Ecto neural progenitor cell (in vitro differentiated cells): ENCODE data around the gene MAP2K5.

ENCODE experiments used
- DNase-seq: peaks from one replicate; pipeline ENCODE4 v3.0.0-alpha.2; 2018; ENCODE audit warnings: low spot score

MAP2K5 gene

GRCh38 chr15:67825881-67826716 is 283.6 kb downstream of the MAP2K5 start:
- no peak for DNase-seq

- no peak for DNase-seq
Measured at GRCh38 chr15:67826717-67827561, 284.4 kb downstream of the MAP2K5 start.

- no peak for DNase-seq
Measured at GRCh38 chr15:67827562-67828277, 285.2 kb downstream of the MAP2K5 start.

DNA sequence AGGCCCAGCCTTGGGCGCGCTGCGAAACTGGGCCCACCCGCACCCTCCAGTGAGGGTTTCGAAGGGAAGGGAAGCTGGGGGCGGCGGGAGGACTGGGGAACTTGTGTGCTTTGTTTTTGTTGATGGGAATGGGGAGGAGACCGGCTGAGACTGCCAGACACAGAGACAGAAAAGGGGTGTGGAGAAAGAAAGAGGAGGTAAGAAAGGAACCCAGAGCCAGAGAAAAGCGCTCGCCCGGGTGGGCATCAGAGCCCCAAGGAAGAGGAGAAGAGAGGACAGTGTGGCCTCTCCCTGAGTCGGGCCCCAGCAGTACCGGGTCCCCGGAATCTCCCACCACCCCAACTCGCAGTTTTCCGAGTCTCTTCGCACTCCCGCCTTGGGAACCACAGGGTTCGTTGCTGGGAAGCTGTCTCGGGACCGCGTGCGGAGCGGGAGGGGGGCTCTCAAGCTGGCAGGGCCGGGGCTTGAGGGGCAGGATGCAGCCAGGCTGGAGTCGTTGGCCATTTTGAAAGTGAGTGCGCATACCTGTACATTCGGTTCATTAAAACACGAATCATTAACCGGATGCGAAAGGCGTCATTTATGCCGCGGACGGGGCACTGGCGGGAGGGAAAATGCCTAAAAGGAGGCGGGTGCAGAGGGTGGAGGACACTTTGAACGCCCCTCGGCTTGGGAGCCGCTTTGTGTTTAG is 285.9 kb downstream of the MAP2K5 start:
- no peak for DNase-seq

DNA sequence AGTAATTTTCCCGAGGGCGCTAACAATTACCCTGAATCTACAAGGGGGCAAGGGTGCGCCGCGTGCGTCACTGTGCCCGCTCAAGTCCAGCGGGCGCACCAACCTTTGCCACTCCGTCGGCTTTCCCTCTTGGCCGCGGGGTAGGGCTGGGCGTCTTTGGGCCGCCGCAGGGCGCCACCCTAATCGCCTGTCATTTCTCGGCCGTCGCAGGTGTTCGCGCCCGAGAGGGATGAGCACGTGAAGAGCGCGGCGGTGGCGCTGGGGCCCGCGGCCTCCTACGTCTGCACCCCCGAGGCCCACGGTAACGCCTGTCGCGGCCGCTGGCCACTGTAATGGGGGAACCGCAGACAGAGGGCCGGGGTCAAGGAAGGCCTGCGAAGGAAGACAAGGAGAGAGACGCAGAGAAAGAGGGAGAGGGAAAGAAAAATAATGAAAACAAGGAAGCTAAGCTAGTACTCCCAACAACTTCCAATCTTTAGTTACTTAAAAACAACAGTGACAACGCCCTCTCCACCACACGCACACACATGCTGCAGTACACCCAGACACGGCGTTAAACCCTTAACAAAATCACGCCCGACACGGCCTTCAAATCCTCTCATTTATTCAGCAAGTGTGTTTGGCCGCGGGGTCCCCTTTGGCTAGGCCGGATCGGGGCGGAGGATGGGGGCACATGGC is 286.6 kb downstream of the MAP2K5 start:
- no peak for DNase-seq

DNA sequence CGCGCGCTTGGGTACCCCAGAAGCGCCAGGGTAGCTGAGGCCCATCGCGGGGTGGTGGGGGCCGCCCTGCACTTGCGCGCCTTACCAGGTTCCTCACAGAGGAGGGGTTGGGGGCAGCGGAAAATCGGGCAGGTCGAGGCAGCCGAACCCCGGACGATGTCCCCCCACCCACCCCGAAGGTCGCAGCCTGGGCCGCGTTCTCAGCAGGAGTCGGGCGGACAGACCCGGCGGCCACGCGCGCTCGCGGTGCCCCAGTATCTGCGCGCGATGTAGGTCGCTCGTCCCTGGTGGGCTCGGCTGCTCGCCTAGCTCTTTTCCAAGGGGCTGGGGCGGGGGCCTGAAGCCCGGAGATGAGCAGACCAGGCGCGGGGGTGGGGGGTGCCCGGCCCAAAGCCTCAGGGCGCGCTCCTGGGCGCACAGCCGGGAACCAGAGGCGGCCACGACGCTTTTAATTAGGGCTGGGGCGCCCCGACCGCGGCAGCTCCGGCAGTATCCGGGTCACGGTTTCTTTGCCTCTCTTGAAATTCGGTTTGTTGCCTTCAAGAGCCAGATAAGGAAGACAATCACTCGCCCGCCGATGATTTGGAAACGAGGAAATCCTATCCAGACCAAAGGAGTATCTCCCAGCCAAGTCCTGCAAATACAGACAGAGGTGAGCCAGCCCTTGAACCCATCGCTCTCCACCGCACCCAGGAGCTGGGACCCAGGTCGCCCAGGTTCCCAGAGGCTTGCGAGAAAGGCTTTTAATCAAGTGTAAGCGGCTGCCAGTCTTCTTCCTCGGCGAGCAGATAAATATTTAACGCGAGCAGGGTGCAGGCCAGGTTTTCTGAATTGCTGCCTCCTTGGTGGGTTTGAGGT is 287.4 kb downstream of the MAP2K5 start:
- no peak for DNase-seq

DNA sequence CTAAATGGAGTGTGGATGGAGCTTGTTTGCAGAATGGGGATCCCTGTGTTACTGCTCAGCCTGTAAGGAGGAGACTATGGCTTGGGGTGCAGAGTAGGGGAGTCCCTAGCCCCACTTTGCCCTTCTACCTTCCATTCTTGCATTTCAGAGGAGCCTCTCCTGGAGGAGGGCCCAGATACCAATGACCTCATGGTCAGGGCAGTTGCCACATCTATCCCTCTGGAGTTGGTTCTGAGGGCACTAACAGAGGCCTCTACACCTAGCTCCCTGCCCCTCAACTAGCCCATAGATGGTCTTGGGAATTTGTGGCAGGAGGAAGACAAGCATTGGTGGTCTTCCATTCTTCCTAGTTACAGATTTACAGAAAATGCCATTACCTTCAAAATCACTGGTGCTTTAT is 288.9 kb downstream of the MAP2K5 start:
- no peak for DNase-seq

DNA sequence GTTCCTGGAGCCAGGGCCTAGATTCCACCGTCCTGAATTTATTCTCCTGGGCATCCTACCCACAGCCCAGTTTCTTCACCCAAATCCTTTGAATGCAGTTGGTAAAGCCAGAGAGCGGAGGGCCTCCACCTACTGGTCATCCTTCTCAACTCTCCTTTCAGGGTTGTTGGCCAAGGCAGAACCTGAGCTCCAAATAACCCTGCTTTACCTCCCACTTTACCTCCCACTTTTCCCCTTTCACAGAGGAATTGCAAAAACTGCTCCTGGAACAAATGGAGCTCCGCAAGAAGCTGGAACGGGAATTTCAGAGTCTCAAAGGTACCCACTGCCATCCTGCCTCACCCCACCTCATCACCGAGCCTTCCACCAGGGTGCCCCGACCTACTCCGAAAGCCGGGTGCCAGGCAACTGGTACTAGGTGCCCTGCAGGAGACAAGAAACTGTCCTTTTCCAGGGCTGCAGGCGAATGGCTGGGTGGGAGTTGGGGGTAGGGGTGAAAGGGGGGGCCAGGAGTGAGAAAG is 289.6 kb downstream of the MAP2K5 start:
- no peak for DNase-seq

DNA sequence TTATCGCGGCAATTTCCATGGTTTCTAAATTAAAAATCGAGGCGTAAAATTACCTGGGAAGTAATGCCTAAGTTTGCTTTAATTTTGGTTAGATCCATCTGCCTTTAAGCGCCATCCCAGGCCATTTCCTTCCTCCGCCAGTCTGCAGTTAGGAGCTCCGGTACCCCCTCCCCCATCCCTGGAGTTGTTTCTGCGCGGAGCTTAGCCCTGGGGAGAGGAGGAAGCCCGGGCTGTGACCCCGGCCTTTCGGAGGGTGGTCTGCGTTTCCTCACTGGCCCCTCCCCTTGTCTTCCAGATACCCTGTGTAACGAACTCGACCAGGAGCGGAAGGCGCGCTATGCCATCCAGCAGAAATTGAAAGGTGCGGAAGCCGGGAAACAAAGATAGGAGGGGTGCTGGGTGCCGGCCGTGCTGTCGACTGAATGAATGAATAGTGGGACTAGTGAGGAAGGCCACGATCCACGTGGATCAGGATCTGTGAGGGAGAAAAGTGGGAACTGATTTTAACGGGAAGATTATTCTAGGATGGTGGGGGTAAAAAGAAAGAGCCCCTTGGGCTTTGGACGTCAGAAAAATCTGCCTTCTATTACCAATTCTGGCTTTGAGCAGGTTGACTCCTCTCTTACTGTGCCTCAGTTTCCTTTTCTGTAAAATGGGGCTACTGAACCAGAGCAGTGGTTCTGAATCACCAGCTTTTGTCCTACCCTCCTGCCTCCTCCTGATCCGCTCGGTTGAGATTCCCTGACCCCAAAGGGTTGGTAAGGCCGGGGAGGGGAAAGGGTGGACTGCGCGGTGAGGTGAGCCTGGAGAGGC is 290.6 kb downstream of the MAP2K5 start:
- DNase-seq = no peak

DNA sequence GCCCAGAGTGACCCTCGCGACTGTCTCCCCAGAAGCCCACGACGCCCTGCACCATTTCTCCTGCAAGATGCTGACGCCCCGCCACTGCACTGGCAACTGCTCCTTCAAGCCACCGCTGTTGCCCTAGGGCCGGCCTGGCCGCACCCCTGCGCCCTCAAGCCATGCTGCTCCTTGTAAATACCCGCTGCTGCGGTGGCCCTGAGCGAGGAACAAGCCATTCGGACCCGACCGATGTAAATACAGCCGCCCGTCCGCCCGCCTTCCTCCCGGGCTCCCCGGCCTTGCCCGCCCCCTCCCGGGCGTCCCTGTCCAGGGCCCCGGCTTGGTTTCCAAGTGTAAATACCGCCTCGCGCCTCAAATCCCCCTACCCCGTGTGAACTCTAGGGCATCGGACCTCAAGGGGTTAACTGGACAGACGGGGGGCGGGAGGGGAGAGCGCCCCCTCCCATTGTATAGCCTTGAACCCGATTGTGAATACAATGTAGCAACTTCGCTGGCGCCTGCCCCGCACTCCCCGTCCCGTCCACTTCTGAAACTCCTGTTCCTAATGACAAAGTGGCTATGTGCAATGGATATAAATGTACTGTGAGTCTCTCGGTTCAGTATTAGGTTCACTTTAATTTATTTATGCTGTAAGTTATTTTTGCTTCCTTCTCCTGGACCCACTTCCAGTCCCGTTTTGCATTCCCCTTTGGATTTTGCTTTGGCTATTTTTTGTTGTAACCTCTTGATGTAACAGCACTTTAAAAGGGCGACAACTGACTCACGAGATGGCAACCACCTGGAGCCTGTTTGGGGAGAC is 291.4 kb downstream of the MAP2K5 start:
- peak; percentile 84 for DNase-seq

DNA sequence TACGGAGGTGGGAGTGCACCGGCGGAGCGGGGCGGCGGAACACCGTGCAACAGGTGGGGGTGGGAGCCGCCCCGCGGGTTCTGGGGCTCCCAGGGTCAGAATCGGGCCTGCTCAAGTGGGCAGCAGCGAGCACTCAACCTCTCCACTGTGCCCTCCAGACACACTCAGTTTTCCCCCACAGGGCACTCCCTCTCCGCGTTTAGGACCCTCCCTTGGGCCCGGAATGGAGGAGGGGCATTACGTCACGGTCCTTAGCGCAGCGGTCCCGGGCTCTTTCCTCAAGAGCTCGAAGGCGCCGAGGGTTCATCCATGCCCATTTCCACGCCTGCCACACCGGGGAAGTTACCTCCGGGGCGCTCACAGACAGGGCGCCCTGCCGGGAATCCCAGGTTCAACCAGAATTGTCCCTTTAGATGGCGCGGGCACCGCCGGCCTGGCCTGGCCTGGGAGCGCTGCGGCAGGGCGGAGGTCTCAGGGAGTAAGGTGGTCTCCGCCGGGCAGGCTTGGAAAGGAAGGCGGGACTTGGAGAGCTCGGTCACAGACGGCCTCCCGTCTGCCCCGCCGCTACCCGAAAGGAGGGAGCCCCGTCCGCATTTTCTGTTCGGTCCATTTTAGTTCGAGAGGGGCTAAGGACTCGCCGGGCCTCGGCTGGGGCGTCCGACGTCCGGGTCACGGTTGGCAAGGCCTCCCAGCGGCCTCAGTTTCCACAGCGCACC is 292.2 kb downstream of the MAP2K5 start:
- DNase-seq = no peak

DNA sequence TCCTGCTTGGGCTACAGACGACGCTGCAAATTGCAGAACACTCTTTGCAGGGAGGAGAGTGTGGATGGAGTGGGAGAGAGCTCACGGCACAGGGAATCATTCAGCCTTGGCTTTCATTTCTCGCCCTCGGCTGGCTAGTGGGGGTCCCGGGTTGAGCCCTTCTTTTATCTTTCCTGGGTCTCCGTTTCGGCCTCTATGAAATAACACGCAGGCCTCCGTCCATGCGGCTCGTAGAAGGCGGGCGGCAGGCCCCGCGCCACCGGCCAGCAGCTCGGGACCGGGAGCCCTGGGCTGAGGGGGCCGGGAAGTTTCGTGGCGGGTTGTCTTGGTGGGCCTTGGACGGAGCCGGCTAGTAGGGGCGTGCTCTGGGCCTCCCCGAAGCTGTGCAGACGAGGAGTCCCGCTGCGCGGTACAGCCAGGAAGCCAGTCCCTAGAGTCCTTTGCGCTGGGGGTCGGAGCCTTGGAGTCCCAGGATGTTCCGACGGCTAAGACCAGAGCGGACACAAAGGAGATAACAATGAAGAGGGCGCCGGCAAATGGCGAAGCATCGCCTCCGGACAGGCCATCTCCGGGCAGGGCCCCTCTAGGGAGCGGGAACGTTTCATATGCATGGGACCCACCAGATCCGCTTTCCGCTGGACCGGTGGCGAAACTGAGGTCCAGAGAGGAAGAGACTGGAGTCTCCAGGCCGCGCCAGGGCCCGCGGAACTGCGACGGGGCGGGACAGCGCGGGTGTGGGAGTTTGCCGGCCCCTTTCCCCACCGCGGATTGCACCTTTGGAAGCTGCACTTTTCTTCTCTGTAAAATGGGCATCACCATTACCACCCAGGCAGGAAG is 293.0 kb downstream of the MAP2K5 start:
- no peak for DNase-seq

- no peak for DNase-seq
Measured at GRCh38 chr15:67836134-67836455, 293.6 kb downstream of the MAP2K5 start.

GRCh38 chr15:67836477-67836876 is 294.0 kb downstream of the MAP2K5 start:
- DNase-seq = no peak

DNA sequence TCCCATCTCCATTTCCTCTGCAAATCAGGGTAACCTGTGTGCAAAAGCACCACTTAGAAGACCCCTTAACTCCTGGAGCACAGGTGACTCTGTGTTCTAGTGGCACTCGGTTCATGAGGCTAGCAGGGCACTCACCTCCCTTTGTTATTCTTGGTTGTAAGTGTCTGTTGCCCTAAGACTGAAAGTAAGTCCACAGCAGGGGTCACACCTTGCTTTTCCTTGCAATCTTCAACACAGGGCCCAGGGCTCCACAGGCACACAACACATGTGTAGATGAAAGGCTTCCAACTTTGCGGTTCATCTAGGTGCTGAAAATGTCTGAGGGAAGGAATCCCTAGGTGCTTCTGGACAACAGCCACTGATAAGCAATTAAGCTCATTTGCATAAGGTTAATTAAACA is 294.5 kb downstream of the MAP2K5 start:
- DNase-seq = no peak

DNA sequence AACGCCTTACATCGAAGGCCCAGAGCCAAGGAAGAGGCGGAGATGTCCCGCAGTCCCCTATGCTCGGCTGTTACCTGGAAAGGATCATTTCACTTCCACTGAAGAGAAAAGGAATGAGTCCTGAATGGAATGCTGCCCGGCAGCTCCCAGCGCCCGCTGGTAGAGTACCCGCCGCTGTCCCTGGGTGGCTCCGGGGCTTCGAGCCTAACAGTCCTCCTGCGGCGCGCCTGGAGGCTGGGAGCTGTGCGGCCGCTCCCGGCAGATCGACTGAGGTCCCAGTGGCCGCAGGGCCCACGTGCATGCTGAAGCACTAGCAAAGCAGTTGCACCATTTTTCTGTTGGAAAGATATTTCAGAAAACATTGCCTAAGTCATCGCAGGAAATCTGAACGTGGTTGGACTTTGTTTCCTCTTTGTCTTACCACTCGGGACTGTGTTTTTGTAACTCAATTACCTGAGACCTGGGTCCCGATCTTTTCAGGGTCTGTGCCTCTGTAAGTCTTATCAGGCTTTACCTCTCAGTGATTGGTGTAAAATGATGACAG is 296.4 kb downstream of the MAP2K5 start:
- no peak for DNase-seq

DNA sequence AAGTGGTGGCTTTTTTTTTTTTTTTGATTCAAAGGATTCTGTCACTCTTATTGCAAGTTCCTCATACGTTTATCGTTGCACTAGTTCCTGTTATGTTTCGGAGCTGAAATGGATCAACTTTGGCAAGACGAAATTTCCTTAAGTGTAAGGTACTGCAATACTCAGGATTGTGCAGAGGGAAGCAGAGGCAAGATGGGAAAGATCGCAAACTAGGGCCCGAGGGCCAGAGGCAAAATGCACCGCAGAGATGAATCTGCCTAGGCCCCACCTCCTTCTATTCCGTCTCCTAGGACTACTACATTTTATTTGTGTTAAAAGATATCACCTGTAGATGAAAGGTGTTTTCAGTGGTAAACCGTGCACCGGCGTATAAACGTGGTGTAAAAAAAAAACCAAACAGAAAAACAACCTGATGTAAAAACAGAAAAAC is 297.0 kb downstream of the MAP2K5 start:
- DNase-seq = no peak
